Heart left ventricle (tissue), 16 donors: ENCODE measurements around the gene KISS1R. TPM values are rescaled to one million over a fixed set of nuclear protein-coding genes. Genes with fewer than 3 reads are reported as not detected.
A peak's percentile ranks its signal among the peaks of the same experiment; 100 is the strongest.

Experiments
- ATAC-seq, 4 donors: fragments of 200-7000 bp; cut with Tn5 transposase; one replicate each; pipeline ENCODE4 v1.9.1; 2020 to 2022; ENCODE audit warnings: moderate library complexity in 4 of 4, mild to moderate bottlenecking in 3 of 4, moderate number of reproducible peaks in 1 of 4
- DNase-seq, 5 donors: peaks; one replicate each; pipeline ENCODE4 v3.0.0-alpha.2; 2020
- H3K27ac ChIP-seq, 12 donors: fragments of 200-600 bp; sonication (generic) in 4 of 12; one replicate each; pipeline versions ENCODE4 v1.5.0 to v1.8.0; 2016 to 2022; ENCODE audit warnings: mild to moderate bottlenecking in 2 of 12
- H3K27me3 ChIP-seq, 9 donors: fragments of 200-600 bp; sonication (generic) in 2 of 9; one replicate each; pipeline versions ENCODE4 v1.5.1 to v1.8.0; 2016 to 2022; ENCODE audit warnings: mild to moderate bottlenecking in 3 of 9
- H3K36me3 ChIP-seq, 9 donors: fragments of 200-600 bp; sonication (generic) in 2 of 9; one replicate each; pipeline versions ENCODE4 v1.5.0 to v1.8.0; 2018 to 2022; ENCODE audit warnings: mild to moderate bottlenecking in 2 of 9
- H3K4me1 ChIP-seq, 12 donors: fragments of 200-600 bp; sonication (generic) in 4 of 12; one replicate each; pipeline versions ENCODE4 v1.5.0 to v1.8.0; 2016 to 2022; ENCODE audit warnings: mild to moderate bottlenecking in 3 of 12
- H3K4me3 ChIP-seq, 12 donors: fragments of 200-600 bp; sonication (generic) in 4 of 12; one replicate each; pipeline versions ENCODE4 v1.5.0 to v1.8.0; 2017 to 2022; ENCODE audit warnings: mild to moderate bottlenecking in 9 of 12, moderate library complexity in 4 of 12
- H3K9me3 ChIP-seq, 12 donors: fragments of 200-600 bp; sonication (generic) in 4 of 12; one replicate each; pipeline versions ENCODE4 v1.5.0 to v1.8.0; 2016 to 2022; ENCODE audit warnings: mild to moderate bottlenecking in 1 of 12
- POLR2A ChIP-seq, 2 donors: fragments of 450-650 bp; IDR thresholded peaks; one replicate each; pipeline ENCODE4 v1.6.1; 2017; ENCODE audit warnings: antibody characterized with exemption in 2 of 2, mild to moderate bottlenecking in 2 of 2, moderate library complexity in 2 of 2
- WGBS, 4 donors: extraction: QIAGEN DNeasy Blood & Tissue Kit in 2 of 4; methylation state at CpG; one replicate each; pipeline versions ENCODE4 v1.1.5 to v1.1.7; 2013 to 2018; 5-methylcytosine and 5-hydroxymethylcytosine counted together
- intact Hi-C, 10 donors: fragments of 100-400 bp; cut with DNase I; formaldehyde crosslinking; loops; one replicate each; pipeline versions ENCODE4 v1.11.1 to v1.14.2; 2022
- polyA plus RNA-seq, 2 donors: library from polyadenylated mRNA; stranded (reverse); fragments of 200-250 nt; gene quantifications; one replicate each; pipeline ENCODE4 v1.2.3, GENCODE V29; 2013
- total RNA-seq, 9 donors: library from RNA; depleted of rRNA in 2 of 9; stranded (reverse); fragments of >200 nt in 2 of 9; fragmentation: NEBNext Ultra II Directional in 3 of 9; extraction: Animal tissue kit (Norgen Biotek cat#: 25700) in 3 of 9; gene quantifications; one replicate each; pipeline versions ENCODE4 v1.1.0 to v1.2.4, GENCODE V29; 2016 to 2023
- TF ChIP-seq, protein P1 (sequence below), 12 donors: fragments of 200-600 bp; sonication (generic) in 4 of 12; IDR thresholded peaks; one replicate each; pipeline versions ENCODE4 v1.5.0 to v1.8.0; 2018 to 2022; ENCODE audit warnings: antibody characterized with exemption in 12 of 12, mild to moderate bottlenecking in 5 of 12
- donor health status: ischemic (EF 13 %, LVEDD 7.1; RV severe dilation, severe dysfunction).
- donor health status: healthy with polysubstance abuse.
- donor health status: DM: no; HTN: yes; CAD: no.
- donor health status: DM: no; HTN: no; CAD: no.
- donor health status: ischemic (EF 25% LVEDD 6.9; RV normal size, moderate dysfunction).
- donor health status: ischemic (EF 25% LVEDD 5.7; RV mildly dilated, moderate dysfunction).
- donor health status: healthy.
- donor health status: DM: yes; HTN: yes; CAD: no.
- donor health status: ischemic (EF 35%, LVEDD 5.7; RV mildly dilated, moderate dysfunction).
- donor health status: nonischemic (EF 11% LVEDD 7.7; RV severe dilation, severe dysfunction).
- donor health status: DM: yes; HTN: yes; CAD: no.
- donor health status: PGD.
- donor health status: ischemic (EF 29% LVEDD 5.4; RV normal size, mild dysfunction).
- donor health status: nonischemic (EF 23%, LVEDD 6.1; RV moderate dilation, normal function).

KISS1R gene
- total and polyA plus RNA-seq, 11 donors, result not detected

DNA sequence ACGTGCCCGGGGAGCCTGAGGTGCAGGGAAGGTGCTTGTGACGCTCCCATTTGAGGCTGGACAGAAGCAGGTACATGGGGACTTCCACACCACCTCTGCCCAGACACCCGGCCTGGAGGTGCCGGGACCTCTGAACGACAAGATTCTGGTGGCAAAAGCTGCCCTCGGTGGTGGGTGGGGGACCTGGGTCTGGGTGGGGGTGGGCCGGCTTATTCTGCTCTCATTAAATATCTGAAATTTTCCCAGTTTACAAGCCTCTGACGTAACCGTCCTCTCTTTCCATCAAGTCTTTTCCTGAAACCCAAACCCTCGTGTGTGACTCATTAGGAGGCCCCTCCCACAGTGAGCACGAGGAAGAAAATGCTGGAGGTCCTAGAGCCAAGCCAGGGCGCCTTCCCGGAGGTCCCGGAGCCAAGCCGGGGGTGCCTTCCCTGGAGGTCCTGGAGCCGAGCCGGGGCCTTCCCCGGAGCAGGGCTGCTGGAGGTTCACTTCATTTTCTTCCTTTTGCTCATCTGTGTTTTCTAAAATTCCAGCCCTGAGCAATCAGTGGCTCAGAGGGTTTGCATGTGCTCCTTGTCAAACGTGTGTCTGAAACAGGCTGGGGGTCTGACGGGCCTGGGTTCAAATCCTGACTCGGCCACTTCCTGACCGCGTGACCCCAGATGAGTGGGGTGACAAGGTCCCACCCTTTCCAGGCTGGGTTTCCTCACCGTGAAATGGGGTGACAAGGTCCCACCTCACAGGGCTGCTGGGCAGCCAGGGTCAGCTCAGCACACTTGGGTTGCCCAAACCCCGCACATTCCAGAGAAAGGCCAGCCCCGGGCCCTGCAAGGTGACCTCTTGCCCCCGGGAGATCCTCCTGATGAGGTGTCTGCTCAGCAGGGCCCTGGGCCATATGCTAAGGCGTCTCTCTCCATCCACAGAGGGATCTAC, 47.6 kb upstream of the KISS1R start:
- 77 to 82% (median 82%) methylated on average over 24 to 29 of the region's 29 CpGs for WGBS, 4 donors

GRCh38 chr19:870314-870713, 46.8 kb upstream of the KISS1R start:
- no peaks in the 10 kb centered on the region for H3K9me3 ChIP-seq
- no peak overlapping the region for H3K4me3 ChIP-seq
- H3K27me3 ChIP-seq, result no peaks in the 10 kb centered on the region
- WGBS, 4 donors, result 91 to 93% (median 92%) methylated on average over 8 of the region's 8 CpGs
- H3K4me1 ChIP-seq, result peaks cover 0 to 28% (median 8%) of the 10 kb centered on the region in 12 donors
- DNase-seq (no peak), ATAC-seq (no peak)
- H3K36me3 ChIP-seq, result peaks cover 0 to 56% (median 31%) of the 10 kb centered on the region in 9 donors
- TF ChIP-seq, protein P1, sequence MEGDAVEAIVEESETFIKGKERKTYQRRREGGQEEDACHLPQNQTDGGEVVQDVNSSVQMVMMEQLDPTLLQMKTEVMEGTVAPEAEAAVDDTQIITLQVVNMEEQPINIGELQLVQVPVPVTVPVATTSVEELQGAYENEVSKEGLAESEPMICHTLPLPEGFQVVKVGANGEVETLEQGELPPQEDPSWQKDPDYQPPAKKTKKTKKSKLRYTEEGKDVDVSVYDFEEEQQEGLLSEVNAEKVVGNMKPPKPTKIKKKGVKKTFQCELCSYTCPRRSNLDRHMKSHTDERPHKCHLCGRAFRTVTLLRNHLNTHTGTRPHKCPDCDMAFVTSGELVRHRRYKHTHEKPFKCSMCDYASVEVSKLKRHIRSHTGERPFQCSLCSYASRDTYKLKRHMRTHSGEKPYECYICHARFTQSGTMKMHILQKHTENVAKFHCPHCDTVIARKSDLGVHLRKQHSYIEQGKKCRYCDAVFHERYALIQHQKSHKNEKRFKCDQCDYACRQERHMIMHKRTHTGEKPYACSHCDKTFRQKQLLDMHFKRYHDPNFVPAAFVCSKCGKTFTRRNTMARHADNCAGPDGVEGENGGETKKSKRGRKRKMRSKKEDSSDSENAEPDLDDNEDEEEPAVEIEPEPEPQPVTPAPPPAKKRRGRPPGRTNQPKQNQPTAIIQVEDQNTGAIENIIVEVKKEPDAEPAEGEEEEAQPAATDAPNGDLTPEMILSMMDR (IDR thresholded peaks at IDR 0.05), result no peak
- TF ChIP-seq POLR2A (IDR thresholded peaks at IDR 0.05), result no peak
- H3K27ac ChIP-seq, result peak overlapping the region in 4 of 12 donors; percentile 19 to 85 (median 44)
- intact Hi-C loops, result loop anchor here in 1 of 10 donors (5.0 kb wide), 1 partner anchor 42 kb away; the partner anchor contains the start of gene R3HDM4

More for the DNA sequence above, 47.6 kb upstream of the KISS1R start:
- Histone ChIP-seq H3K27ac (peak overlapping the region in 9 of 12 donors; percentile 19 to 85 (median 60)), H3K27me3 (no peaks in the 10 kb centered on the region), H3K4me3 (no peak overlapping the region), H3K9me3 (no peaks in the 10 kb centered on the region), H3K4me1 (peaks cover 0 to 28% (median 8%) of the 10 kb centered on the region in 12 donors), H3K36me3 (peaks cover 0 to 48% (median 24%) of the 10 kb centered on the region in 9 donors)
- ATAC-seq, result peak in 3 of 4 donors; percentile 14 to 68 (median 58)
- peak in 4 of 5 donors; percentile 66 to 78 (median 70) for DNase-seq
- TF ChIP-seq, protein P1 (IDR thresholded peaks at IDR 0.05), result no peak
- TF ChIP-seq POLR2A (IDR thresholded peaks at IDR 0.05), result no peak
- intact Hi-C loops, result loop anchor here in 5 of 10 donors (5.0 to 10.0 kb wide), 5 partner anchors 43 to 115 kb away; partner anchors contain the start of genes KISS1R (in 3 of the 5), WDR18 (in 2 of the 5) and R3HDM4 (in 1 of the 5)

GRCh38 chr19:870963-871401, 46.2 kb upstream of the KISS1R start:
- Histone ChIP-seq H3K9me3 (no peaks in the 10 kb centered on the region), H3K36me3 (peaks cover 0 to 62% (median 38%) of the 10 kb centered on the region in 9 donors), H3K27ac (peak overlapping the region in 3 of 12 donors; percentile 48 to 66 (median 63)), H3K4me3 (no peak overlapping the region), H3K27me3 (no peaks in the 10 kb centered on the region), H3K4me1 (peaks cover 0 to 28% (median 8%) of the 10 kb centered on the region in 12 donors)
- TF ChIP-seq POLR2A (IDR thresholded peaks at IDR 0.05), result no peak
- TF ChIP-seq, protein P1 (IDR thresholded peaks at IDR 0.05), result no peak
- intact Hi-C loops, result loop anchor here in 1 of 10 donors (5.0 kb wide), 1 partner anchor 41 kb away; the partner anchor contains the start of gene R3HDM4
- peak in 3 of 4 donors; percentile 23 to 70 (median 52) for ATAC-seq
- WGBS, 4 donors, result 52 to 75% (median 59%) methylated on average over 15 to 28 of the region's 28 CpGs
- peak; percentile 77 to 89 (median 84) for DNase-seq
